ENCODE data around the gene SERTM1.

Gene SERTM1

DNA sequence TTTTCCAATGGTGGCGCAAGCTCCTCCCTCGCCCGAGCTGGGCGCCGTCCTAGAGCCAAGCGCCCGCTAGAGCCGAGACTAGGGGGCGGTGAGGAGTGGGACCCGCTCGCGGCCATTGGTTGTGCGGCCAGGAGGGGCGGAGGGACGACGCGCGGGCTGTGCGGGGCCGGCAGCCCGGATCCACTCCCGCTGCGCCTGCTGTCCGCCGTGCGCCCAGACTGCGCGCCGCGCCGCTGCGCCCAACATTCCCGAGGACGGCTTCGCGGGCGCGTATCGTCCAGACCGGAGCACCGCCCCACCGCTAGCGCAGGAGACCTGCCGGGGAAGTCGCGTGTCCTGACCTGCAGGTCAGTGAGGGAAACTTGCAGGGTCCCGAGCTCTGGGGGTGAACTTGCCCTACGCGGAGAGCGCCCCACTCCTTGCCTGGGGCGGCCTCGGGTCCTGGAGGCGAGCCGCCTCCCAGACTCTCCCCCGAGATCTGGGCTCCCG, at the start of gene SERTM1:
Gene SERTM1, plus strand, starts transcription at position 183 of the 489 bp plus-strand sequence. CDS start 21,059 bp downstream, outside the sequence.
- no peak for DNase-seq (ENCODE audit: low read depth)

DNA sequence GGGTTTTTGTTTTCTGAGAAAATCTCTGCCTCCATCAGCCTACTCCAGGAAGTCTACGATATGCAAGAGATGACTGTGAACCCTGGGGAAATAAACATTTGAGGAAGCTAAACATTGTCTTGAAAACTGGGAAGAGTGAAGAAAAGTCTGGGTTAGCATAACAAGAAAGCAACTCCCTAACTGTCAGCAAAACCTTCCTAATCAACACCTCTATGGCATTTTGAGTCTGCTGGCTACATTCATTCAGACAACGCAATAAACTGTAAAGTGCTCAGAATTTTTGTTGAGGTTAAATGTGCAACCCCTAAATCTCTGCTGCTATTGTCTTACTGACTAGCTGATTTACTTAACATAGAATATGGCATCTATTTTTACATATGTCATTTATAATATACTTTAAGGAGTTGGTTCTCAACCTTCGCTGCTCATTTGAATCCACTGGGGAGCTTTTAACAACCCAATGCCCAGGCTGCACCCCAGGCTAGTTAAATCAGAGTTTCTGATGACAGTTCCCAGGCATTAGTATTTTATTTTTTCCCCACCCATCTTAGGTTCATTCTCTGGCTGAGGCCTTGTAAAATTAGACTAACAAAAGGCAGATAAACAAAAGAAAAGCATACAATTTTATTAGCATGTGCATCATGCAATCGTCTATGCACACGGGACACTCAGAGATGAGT, 45.3 kb upstream of the SERTM1 start:
- no peak for DNase-seq (ENCODE audit: low read depth)

DNA sequence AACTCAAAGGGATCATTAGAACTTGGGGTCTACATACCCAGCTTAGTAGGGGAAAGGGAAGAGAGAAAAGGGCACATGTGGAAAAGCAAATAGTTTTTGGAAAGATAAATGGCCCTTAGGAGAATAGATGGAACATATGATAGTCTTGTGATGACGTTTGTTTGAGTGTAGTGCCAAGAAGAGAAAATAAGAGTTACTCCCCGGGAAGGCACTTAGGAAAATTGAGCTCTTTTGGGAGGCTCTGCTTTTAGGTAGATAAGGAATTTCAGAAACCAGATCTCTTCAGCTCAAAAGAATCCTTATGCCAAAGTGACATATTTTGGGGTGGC, 44.8 kb upstream of the SERTM1 start:
- DNase-seq (ENCODE audit: low read depth): no peak

DNA sequence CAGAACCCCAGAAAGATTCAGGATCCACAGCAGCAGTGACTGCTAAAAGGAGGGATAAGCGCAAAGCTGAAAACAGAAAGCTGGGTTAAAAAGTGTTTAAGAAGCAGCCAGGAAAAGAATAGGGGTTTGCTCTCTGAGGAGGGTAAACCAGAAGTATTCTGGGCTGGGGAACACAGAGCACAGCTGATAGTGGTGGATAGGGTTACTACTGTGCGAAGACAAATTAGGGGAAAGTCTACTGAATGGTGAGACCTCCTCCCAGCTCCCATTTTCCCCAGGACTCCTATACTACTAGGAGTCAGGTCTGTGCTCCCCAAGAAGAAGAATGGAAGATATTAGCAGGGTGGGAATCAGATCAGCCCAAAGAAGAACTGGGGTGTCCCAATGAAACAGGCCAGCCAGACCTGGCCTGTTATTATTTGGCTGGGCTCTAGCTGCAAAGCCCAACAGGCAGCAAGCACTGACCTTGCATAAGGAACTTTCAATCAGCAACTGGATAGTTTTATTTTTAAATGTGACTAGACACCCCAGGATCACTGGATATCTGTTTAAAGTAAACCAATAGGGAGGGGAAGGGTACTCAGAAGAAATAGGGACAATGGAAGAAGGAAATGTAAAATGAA, 43.5 kb upstream of the SERTM1 start:
- no peak for DNase-seq (ENCODE audit: low read depth)

DNA sequence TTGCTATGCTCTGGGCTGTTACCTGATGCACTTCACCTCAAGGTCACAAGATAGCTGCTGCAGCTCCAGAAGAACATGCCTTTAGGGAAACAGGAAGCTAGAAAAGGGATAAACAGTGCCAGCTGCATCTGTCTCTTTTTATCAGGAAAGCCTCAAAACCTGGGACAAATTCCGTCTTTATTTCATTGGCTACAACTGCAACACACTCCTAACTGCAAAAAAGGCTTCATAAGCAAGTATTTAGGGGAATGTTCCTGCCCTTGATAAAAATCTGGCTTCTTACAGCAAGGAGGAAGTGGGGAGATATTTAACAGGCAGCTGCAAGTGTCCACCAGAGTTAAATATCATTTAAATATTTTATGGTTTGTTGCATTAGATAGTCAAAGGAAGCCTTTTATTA, 34.2 kb upstream of the SERTM1 start:
- DNase-seq (ENCODE audit: low read depth): no peak

DNA sequence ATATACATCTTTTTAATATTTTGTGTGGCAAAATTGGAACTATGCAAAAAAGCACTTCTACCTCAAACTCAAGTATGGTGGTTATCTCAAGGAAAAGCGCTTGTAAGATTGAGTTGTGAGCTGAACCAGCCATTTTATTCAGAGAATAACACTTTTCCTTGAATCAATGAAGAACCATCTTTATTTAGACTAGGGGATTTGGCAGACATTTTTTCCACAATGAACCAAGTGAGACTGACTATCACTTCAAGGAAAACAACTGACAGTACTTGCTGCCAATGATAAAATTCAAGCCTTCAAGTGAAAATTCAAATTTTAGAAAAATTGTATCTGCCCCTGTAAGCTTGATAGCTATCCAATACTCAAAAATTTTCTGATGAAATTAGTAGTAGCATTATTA, 23.2 kb upstream of the SERTM1 start:
- DNase-seq (ENCODE audit: low read depth): no peak

DNA sequence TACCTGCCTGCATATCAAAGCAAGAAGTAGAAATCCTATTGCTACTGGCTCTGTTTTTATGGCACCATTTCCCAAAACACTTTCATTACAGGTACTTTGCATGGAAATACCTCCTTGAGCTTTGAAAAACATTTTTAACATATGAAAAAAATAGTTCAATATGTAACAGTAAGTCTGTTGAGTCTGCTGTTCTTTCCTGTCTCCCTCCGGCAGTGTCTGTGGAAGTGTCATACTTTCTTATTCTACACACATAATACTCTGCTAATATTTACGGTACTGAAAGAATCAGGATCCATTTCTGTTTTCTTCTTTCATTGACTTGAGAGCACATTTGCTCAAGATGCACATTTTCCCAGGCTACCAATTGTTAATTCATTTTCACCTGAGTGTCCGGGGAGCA, 8.2 kb upstream of the SERTM1 start:
- no peak for DNase-seq (ENCODE audit: low read depth)

DNA sequence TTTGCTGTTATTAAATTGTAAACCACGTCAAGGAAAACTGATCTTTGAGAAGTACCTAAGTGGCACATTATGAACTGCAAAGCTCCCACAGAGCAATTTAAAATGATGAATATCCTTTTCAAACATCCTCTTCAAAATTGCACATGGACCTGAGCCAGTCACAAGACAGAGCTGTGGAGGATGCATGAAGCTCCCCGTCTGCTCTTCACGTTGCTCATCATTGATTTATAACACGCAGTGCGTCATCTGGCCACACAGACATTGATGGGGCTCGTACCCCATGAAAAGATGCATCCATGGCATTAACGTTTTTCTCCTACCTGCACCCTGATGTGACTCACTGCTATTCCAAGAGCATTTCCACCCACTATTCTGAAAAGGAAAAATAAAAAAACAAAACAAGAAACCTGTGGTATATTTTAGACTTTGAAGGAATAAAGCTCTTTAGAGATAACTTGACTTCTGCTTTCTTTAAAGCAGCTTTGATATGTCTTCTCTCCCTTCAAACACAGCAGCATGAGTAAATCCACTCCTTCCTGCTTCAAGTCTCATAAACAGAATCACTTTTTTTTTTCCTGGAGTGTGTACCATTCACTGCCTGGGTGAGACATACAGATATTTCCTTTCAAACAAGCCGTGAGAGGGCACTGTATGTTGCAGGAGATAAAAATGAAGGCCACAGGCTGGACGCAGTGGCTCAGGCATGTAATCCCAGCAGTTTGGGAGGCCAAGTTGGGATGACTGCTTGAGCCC, 7.2 kb upstream of the SERTM1 start:
- no peak for DNase-seq (ENCODE audit: low read depth)

DNA sequence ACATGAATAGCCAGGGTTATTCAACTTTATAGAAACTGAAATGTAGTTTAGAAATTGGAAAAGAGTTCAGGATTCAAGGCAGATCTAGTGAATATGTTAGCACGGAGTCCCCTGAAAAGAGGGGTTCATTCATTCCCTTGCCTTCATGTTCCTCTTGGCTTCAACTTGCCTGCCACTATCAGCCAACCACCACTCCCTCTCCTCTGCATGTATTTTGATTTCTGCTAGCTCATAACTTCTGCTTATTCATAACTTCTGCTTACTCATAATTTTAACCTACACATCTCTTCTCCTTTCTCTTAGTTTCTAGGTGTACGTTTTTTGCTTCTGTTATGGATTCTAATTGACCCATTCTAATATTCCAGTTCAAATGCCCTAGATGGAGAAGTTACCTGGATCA, 5.5 kb upstream of the SERTM1 start:
- DNase-seq (ENCODE audit: low read depth): no peak

DNA sequence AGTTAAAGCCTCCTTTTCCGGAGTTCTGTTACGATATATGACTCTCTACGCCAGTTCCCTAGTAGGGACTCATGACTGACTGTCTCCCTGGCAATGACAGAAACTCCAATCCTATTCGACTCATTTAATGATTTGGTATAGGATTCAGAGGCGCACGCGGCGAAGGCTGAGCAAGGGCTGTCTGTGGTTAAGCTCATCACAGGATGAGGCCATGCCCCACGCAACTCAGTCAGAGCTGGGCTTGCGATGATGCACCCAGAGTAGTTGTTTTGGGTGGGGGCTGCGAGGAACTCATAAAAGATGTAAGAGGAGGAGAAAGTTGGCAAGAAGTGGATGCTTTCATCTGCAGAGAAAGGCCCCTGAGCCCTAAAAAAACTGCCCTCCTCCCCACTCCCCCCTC, 468 bp upstream of the SERTM1 start:
- DNase-seq (ENCODE audit: low read depth): no peak

DNA sequence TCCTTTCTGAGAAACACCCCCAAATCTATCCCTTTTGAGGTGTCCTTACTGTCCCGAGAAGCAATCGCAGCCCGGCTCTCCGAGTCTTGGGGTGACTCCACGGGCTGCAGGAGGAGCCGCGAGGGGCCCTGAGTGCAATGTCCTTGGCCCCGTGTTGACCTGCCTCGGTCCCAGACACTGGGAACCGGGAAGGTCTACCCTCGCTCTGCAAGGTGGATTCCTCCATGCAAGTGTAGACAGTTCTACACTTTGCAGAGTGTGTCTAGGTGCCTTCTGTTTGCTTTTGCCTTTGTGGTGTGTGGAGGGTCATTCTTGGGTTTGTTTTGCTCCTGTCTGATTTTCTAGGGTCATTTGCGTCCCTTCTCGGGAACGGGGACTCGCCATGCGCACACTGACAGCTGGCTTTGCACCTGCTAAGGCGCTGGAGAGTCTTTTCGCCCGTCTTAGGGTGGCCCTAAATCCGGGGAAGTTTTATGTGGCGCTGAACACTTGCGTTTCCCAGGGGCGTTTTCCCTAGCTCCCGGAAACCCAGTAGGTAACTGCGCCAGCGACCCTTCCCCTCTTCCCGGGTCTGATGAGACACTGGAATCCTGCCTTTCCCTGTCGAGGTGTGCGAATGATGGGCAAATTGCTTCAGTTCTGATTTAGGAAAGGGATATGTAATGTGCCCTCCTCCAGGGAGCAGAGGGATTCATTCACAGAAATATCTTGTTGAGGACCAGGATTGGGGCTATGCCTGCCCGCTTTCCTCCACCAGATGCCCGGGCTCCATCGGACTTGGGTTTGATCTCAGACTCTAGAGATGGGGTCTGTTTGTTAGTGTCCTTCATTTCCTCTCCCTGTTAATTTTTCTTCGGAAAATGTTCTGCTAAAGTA, 755 bp downstream of the SERTM1 start:
- DNase-seq (ENCODE audit: low read depth): no peak

DNA sequence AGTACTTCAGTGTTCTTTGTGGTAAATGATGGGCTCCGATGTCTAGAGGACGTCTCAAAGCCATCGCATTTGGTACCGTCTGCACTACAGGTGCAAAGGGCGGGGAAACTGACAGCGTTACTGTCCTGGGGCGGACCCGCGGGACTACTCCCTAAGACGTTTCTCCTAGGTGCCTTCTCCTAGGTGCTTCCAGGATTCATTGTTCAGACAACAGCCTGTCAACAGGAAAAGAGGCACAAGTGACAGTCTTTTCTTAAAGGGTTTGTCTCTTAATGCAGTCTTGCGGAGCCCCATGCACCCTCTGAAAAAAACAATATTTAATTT, 1.4 kb downstream of the SERTM1 start:
- no peak for DNase-seq (ENCODE audit: low read depth)

DNA sequence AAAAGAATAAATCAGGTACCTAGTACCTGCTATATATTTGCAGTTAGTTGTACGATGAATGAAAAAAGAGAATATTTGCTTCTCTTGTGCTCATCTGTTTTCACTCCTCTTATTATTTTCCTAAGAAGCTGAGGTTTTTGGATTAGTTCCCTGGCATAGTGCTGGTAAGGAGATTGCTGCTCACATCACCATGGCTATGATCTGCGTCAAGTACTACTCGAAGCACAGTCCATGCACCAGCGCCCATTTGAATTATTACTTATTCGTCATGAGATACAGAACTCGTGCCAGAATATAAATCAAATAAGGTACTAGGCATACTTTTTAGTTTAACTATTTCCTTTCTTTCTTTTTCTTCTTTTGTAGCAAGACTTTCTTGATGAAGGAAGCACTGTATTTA, 7.1 kb downstream of the SERTM1 start:
- no peak for DNase-seq (ENCODE audit: low read depth)

DNA sequence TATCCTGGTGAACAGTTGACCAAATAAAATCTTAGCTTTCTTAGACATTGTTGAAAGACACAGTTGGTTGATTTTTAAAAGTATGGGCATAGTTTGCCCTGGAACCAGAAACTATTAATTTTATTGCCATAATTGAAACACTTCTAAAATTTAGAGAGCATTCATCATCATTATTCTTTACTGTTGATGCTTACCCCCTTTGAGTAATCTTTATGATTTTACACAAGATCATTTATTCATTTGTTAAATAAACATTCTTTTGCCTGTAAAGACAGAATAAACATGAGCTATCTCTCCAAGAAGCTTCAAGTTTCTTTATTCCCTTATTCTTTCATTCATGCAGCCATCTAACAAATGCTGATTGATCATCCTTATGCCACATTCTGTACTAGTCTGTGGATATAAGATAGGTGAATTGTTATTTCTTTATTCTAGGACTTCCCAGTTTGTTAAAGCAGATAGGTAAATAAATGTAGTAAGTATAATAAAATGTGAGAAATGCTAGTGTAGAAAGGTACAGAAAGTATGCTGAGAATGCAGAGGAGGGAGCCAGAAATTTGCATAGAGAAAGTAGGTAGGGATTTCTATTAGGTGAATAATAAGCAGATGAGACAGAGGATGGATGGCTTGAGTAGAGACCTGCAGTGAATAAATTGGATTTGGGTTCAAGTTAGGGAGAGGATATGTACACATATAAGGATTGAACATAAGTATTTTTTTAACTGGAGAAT, 8.2 kb downstream of the SERTM1 start:
- DNase-seq (ENCODE audit: low read depth): no peak

DNA sequence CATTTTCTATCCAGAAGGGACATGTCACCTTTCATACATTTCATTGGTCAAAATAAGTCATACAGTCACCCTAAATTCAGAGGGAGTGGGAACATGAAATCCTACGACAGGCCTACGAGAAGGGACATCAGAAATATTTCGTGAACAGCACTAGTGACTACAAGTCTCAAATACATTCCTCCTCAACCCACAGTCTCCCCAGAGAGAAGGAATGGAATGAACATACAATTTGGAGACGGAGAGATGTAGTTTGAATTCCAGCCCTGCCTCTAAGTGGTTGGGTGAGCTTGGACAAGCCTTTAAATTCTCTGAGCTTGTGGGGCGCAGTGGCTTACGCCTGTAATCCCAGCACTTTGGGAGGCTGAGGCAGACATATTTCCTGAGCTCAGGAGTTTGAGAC, 9.9 kb downstream of the SERTM1 start:
- DNase-seq (ENCODE audit: low read depth): no peak

DNA sequence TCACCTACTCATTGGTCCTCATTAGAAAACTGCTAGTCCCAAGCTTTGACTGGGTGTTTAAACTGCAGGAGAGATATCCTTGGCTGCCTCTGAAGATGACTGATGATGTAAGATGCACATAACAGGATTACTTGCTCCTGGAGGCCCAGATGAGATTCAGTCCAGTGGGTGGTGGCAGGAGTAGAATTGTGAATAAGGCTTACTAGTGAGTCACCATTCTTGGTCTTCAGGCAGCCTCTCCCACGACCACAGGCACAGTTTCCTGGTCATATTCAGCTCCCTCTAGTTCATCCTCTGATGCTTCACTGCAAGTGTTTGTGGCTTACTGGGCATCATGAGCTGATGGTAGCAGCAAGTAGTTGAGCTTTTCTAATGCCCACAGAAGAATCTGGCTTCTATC, 12.1 kb downstream of the SERTM1 start:
- no peak for DNase-seq (ENCODE audit: low read depth)

DNA sequence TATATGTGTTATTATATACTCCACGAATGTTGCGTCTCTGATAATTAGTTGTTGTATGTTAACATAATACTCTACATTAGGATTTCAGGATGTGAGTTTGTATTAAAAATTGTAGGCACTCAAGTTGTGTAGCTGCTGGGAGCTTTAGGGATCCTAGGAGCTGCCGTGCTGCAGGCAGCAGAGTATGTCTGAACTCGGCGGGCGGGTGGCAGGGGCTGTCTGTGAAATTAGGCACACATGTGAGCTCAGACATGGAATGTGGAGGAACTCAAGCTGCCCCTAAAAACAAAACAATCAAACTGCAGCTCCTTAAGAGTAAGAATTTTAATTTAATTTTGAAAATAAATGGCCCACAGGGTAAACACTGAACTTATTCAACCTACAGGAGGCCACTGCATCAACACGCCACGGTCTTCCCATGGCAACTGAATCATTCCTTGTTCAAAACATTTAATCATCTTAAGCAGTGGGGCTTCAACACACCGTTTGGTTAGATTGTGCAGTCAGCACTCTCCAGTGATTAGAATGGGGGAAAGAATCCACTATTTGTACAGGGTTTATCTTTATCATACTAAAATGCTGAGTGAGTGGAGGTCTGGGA, 22.7 kb downstream of the SERTM1 start:
- no peak for DNase-seq (ENCODE audit: low read depth)

DNA sequence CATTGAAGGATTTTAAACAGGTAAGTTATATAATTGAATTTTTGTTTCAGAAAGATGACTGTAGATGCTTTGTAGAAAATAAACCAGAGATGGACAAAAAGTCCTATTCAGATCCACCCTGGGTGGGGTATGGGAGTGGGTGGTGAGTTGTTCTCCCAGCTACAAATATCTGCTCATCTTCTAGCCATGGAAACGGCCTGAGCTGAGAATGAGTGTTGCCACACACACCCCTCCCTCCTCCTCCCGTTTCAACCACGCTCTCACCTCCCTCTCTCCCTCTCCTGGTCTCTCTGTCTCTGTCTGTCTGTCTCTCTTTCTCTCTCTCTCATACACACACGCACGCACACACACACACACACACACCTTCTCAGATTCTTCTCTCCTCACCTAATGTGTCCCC, 26.4 kb downstream of the SERTM1 start:
- no peak for DNase-seq (ENCODE audit: low read depth)

DNA sequence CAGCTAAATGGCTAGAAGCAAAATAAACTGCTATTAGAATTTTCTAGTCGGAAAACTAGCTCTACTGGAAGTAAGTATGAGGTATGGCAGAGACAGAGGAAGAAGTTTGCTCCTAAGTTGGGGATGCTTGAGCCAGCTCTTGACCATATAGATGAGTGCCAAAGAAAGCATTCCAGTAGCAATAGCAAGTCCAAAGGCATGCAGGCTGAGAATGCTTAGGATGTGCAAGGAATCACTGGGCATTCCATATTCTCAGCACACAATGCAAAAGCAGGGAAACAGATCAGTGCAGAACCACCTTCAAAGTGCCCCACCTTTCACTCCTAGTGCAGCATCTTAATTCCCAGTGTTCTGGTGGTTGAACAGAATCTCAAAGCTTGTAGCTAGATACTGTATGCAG, 32.9 kb downstream of the SERTM1 start:
- no peak for DNase-seq (ENCODE audit: low read depth)

DNA sequence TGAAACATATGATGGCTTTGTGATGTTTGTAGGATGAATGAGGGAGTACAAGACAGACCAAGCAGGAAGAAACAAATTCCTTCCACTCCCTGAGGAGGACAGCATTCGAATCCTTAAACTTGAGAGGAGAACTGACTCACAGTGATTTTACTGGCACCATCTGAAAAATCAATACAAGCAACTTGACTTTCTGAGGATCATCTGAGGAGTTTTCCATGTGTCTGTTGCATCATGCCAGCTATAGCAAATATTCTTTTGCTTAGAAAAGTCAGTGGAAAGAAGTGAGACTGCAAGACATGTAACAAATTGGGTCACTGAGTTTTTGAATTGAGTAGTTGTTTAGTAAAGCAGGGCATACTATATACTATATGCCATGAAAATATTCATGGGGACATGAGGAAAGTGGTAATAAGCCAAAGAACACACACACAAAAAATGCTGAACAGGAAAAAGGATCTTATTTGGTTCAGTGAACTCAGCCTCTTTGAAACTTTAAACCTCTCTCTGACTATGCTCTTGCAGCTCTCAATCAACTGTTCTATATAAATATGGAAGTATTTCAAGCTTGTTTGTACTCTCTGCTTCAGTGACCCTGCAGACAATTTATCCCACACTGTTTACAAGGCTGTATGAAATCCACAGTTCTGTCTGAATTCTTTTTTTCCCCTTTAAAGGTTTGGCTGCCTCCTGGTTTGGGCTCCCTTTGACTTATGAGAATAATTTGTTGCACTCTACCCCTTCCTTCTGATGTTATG, 35.5 kb downstream of the SERTM1 start:
- DNase-seq (ENCODE audit: low read depth): no peak

DNA sequence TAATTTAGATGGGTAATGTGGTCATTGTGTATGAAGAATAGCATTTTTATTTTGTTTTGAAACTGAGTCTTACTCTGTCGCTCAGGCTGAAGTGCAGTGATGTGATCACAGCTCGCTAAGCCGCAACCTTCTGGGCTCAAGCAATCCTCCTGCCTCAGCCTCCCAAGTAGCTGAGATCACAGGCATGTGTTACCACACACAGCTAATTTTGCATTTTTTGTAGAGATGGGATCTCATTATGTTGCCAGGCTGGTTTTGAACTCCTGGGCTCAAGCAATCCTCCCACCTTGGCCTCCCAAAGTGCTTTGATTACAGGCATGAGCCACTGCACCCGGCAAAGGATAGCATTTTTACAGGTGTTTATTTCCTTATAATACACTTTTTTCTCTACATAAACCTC, 36.6 kb downstream of the SERTM1 start:
- no peak for DNase-seq (ENCODE audit: low read depth)

Measured in activated T-helper 1 cell treated with Interleukin-2 at 50 U/mL for 16 hours (primary cell).